ENCODE data around the gene KLF11.

Gene KLF11

GRCh38 chr2:10053351-10053750 lies 10.0 kb downstream of the KLF11 start:
- H3K36me3 ChIP-seq (ENCODE audit: insufficient read depth, low read length), result 0 out of 2 replicates have a peak, but pooled peaks cover 5% of the 10 kb centered on the region
- H3K9ac ChIP-seq (ENCODE audit: low read depth, low read length), result no peak overlapping the region
- peaks cover 11% of the 10 kb centered on the region; the same call in 1 of the 2 replicates for H3K4me1 ChIP-seq (ENCODE audit: insufficient read depth, low read length)
- H3K9me3 ChIP-seq (ENCODE audit: control insufficient read depth, insufficient read depth, low read length), result no peaks in the 10 kb centered on the region

- H3K4me1 ChIP-seq (ENCODE audit: insufficient read depth, low read length), result peaks cover 11% of the 10 kb centered on the region; the same call in 1 of the 2 replicates
- no peak overlapping the region for H3K9ac ChIP-seq (ENCODE audit: low read depth, low read length)
- H3K9me3 ChIP-seq (ENCODE audit: control insufficient read depth, insufficient read depth, low read length), result no peaks in the 10 kb centered on the region
- H3K36me3 ChIP-seq (ENCODE audit: insufficient read depth, low read length), result 0 out of 2 replicates have a peak, but pooled peaks cover 5% of the 10 kb centered on the region
These were observed 11.1 kb downstream of the KLF11 start for GRCh38 chr2:10054424-10054823.

- H3K36me3 ChIP-seq (ENCODE audit: insufficient read depth, low read length), result 0 out of 2 replicates have a peak, but pooled peaks cover 5% of the 10 kb centered on the region
- H3K4me1 ChIP-seq (ENCODE audit: insufficient read depth, low read length), result peaks cover 11% of the 10 kb centered on the region; the same call in 1 of the 2 replicates
- no peaks in the 10 kb centered on the region for H3K9me3 ChIP-seq (ENCODE audit: control insufficient read depth, insufficient read depth, low read length)
- no peak overlapping the region for H3K9ac ChIP-seq (ENCODE audit: low read depth, low read length)
These were observed 11.6 kb downstream of the KLF11 start for GRCh38 chr2:10054976-10055375.

GRCh38 chr2:10056439-10056838 lies 13.1 kb downstream of the KLF11 start:
- no peaks in the 10 kb centered on the region for H3K9me3 ChIP-seq (ENCODE audit: control insufficient read depth, insufficient read depth, low read length)
- H3K9ac ChIP-seq (ENCODE audit: low read depth, low read length), result 0 out of 2 replicates have a peak overlapping the region, but pooled peaks have one; percentile 49
- H3K4me1 ChIP-seq (ENCODE audit: insufficient read depth, low read length), result peaks cover 11% of the 10 kb centered on the region; the same call in 1 of the 2 replicates
- 0 out of 2 replicates have a peak, but pooled peaks cover 5% of the 10 kb centered on the region for H3K36me3 ChIP-seq (ENCODE audit: insufficient read depth, low read length)

GRCh38 chr2:10057231-10058107 lies 14.1 kb downstream of the KLF11 start:
- no peaks in the 10 kb centered on the region for H3K9me3 ChIP-seq (ENCODE audit: control insufficient read depth, insufficient read depth, low read length)
- H3K4me1 ChIP-seq (ENCODE audit: insufficient read depth, low read length), result peaks cover 11% of the 10 kb centered on the region; the same call in 1 of the 2 replicates
- peak overlapping the region; percentile 49 for H3K9ac ChIP-seq (ENCODE audit: low read depth, low read length)

GRCh38 chr2:10058251-10059015 lies 15.1 kb downstream of the KLF11 start:
- 0 out of 2 replicates have a peak, but pooled peaks cover 5% of the 10 kb centered on the region for H3K36me3 ChIP-seq (ENCODE audit: insufficient read depth, low read length)
- H3K4me1 ChIP-seq (ENCODE audit: insufficient read depth, low read length), result peaks cover 11% of the 10 kb centered on the region; the same call in 1 of the 2 replicates
- H3K9me3 ChIP-seq (ENCODE audit: control insufficient read depth, insufficient read depth, low read length), result no peaks in the 10 kb centered on the region
- no peak overlapping the region for H3K9ac ChIP-seq (ENCODE audit: low read depth, low read length)

More at GRCh38 chr2:10057231-10058107, 14.1 kb downstream of the KLF11 start:
- 0 out of 2 replicates have a peak, but pooled peaks cover 5% of the 10 kb centered on the region for H3K36me3 ChIP-seq (ENCODE audit: insufficient read depth, low read length)

- H3K9ac ChIP-seq (ENCODE audit: low read depth, low read length), result no peak overlapping the region
- H3K9me3 ChIP-seq (ENCODE audit: control insufficient read depth, insufficient read depth, low read length), result no peaks in the 10 kb centered on the region
- H3K36me3 ChIP-seq (ENCODE audit: insufficient read depth, low read length), result 0 out of 2 replicates have a peak, but pooled peaks cover 1% of the 10 kb centered on the region
- peaks cover 11% of the 10 kb centered on the region; the same call in 1 of the 2 replicates for H3K4me1 ChIP-seq (ENCODE audit: insufficient read depth, low read length)
These were observed 15.6 kb downstream of the KLF11 start for GRCh38 chr2:10059016-10059351.

- Histone ChIP-seq H3K9me3 (ENCODE audit: control insufficient read depth, insufficient read depth, low read length) (no peaks in the 10 kb centered on the region), H3K9ac (ENCODE audit: low read depth, low read length) (no peak overlapping the region), H3K4me1 (ENCODE audit: insufficient read depth, low read length) (peaks cover 11% of the 10 kb centered on the region; the same call in 1 of the 2 replicates), H3K36me3 (ENCODE audit: insufficient read depth, low read length) (no peaks in the 10 kb centered on the region)
These were observed 16.4 kb downstream of the KLF11 start for GRCh38 chr2:10059552-10060335.

GRCh38 chr2:10061221-10061925 lies 18.0 kb downstream of the KLF11 start:
- Histone ChIP-seq H3K36me3 (ENCODE audit: insufficient read depth, low read length) (no peaks in the 10 kb centered on the region), H3K9ac (ENCODE audit: low read depth, low read length) (no peak overlapping the region), H3K9me3 (ENCODE audit: control insufficient read depth, insufficient read depth, low read length) (no peaks in the 10 kb centered on the region), H3K4me1 (ENCODE audit: insufficient read depth, low read length) (peaks cover 14% of the 10 kb centered on the region; the same call in 1 of the 2 replicates)

GRCh38 chr2:10062931-10063365 lies 19.6 kb downstream of the KLF11 start:
- Histone ChIP-seq H3K36me3 (ENCODE audit: insufficient read depth, low read length) (no peaks in the 10 kb centered on the region), H3K4me1 (ENCODE audit: insufficient read depth, low read length) (peaks cover 8% of the 10 kb centered on the region; the same call in 1 of the 2 replicates), H3K9ac (ENCODE audit: low read depth, low read length) (no peak overlapping the region), H3K9me3 (ENCODE audit: control insufficient read depth, insufficient read depth, low read length) (no peaks in the 10 kb centered on the region)

- Histone ChIP-seq H3K36me3 (ENCODE audit: insufficient read depth, low read length) (no peaks in the 10 kb centered on the region), H3K9ac (ENCODE audit: low read depth, low read length) (no peak overlapping the region), H3K9me3 (ENCODE audit: control insufficient read depth, insufficient read depth, low read length) (no peaks in the 10 kb centered on the region), H3K4me1 (ENCODE audit: insufficient read depth, low read length) (peaks cover 4% of the 10 kb centered on the region; the same call in 1 of the 2 replicates)
These were observed 20.2 kb downstream of the KLF11 start for GRCh38 chr2:10063566-10063965.

- Histone ChIP-seq H3K36me3 (ENCODE audit: insufficient read depth, low read length) (no peaks in the 10 kb centered on the region), H3K9ac (ENCODE audit: low read depth, low read length) (no peak overlapping the region), H3K9me3 (ENCODE audit: control insufficient read depth, insufficient read depth, low read length) (no peaks in the 10 kb centered on the region)
These were observed 21.8 kb downstream of the KLF11 start for GRCh38 chr2:10064932-10065772.

GRCh38 chr2:10065773-10066055 lies 22.4 kb downstream of the KLF11 start:
- Histone ChIP-seq H3K4me1 (ENCODE audit: insufficient read depth, low read length) (peaks cover 4% of the 10 kb centered on the region; the same call in 1 of the 2 replicates), H3K36me3 (ENCODE audit: insufficient read depth, low read length) (no peaks in the 10 kb centered on the region), H3K9ac (ENCODE audit: low read depth, low read length) (no peak overlapping the region), H3K9me3 (ENCODE audit: control insufficient read depth, insufficient read depth, low read length) (no peaks in the 10 kb centered on the region)

More at GRCh38 chr2:10064932-10065772, 21.8 kb downstream of the KLF11 start:
- peaks cover 4% of the 10 kb centered on the region; the same call in 1 of the 2 replicates for H3K4me1 ChIP-seq (ENCODE audit: insufficient read depth, low read length)

Data from ES-I3 (cell line).